Aorta (tissue), 5 donors: Measurements from ENCODE around the gene ACP3. TPM values are rescaled to one million over a fixed set of nuclear protein-coding genes. Genes with fewer than 3 reads are reported as not detected.

Experiments
- ATAC-seq: fragments of 200-7000 bp; cut with Tn5 transposase; one replicate; pipeline ENCODE4 v1.9.1; 2022; ENCODE audit warnings: moderate library complexity; ENCODE audit not compliant: low FRiP score
- DNase-seq, 2 donors: peaks; one replicate each; pipeline ENCODE4 v3.0.0-alpha.2; 2020
- H3K27ac ChIP-seq, 2 donors: one replicate each; pipeline ENCODE4 v1.5.1; 2013; ENCODE audit warnings: low read length in 2 of 2, mild to moderate bottlenecking in 2 of 2, moderate library complexity in 2 of 2, control low read depth in 1 of 2, inconsistent platforms in 1 of 2, low read depth in 1 of 2
- H3K27me3 ChIP-seq, 2 donors: one replicate each; pipeline ENCODE4 v1.6.1; 2013; ENCODE audit warnings: control low read depth in 1 of 2, low read length in 1 of 2, mild to moderate bottlenecking in 1 of 2, moderate library complexity in 1 of 2; ENCODE audit not compliant: insufficient read depth in 2 of 2, control insufficient read depth in 1 of 2
- H3K36me3 ChIP-seq, 2 donors: one replicate each; pipeline ENCODE4 v1.6.1; 2013; ENCODE audit warnings: control low read depth in 1 of 2, low read length in 1 of 2, mild to moderate bottlenecking in 1 of 2; ENCODE audit not compliant: insufficient read depth in 2 of 2, control insufficient read depth in 1 of 2
- H3K4me1 ChIP-seq, 2 donors: one replicate each; pipeline ENCODE4 v1.6.1; 2013; ENCODE audit warnings: low read length in 2 of 2, control low read depth in 1 of 2, mild to moderate bottlenecking in 1 of 2, moderate library complexity in 1 of 2; ENCODE audit not compliant: insufficient read depth in 2 of 2, control insufficient read depth in 1 of 2
- H3K4me3 ChIP-seq, 2 donors: one replicate each; pipeline ENCODE4 v1.5.1; 2013; ENCODE audit warnings: low read length in 2 of 2, control low read depth in 1 of 2, mild to moderate bottlenecking in 1 of 2
- H3K9me3 ChIP-seq: one replicate; pipeline ENCODE4 v1.6.1; 2013; ENCODE audit warnings: mild to moderate bottlenecking, low read length; ENCODE audit not compliant: control insufficient read depth
- WGBS, 2 donors: extraction: QIAGEN DNeasy Blood & Tissue Kit; methylation state at CpG; one replicate each; pipeline ENCODE4 v1.1.7; 2013; 5-methylcytosine and 5-hydroxymethylcytosine counted together
- intact Hi-C, 2 donors: fragments of 100-400 bp; cut with DNase I; formaldehyde crosslinking; loops; one replicate each; pipeline versions ENCODE4 v1.14.2 to v1.15.0; 2022
- polyA plus RNA-seq, 2 donors: library from polyadenylated mRNA; stranded (reverse); fragments of 200-250 nt; gene quantifications; one replicate each; pipeline ENCODE4 v1.2.3, GENCODE V29; 2013
- total RNA-seq, 2 donors: library from RNA; stranded (reverse); fragmentation: NEBNext Ultra II Directional; extraction: Animal tissue kit (Norgen Biotek cat#: 25700); gene quantifications; one replicate each; pipeline ENCODE4 v1.2.1, GENCODE V29; 2021
- donor health status: healthy with polysubstance abuse.
- donor health status: Bipolar disorder and iron deficiency.
- donor health status: DM: no; HTN: no; CAD: no.
- donor health status: DM: no; HTN: no; CAD: no.
- donor health status: DM: yes; HTN: yes; CAD: no.

ACP3 gene
- total and polyA plus RNA-seq, 4 donors, result 0.63 to 4.2 (median 1.2) TPM; not detected in 1

DNA sequence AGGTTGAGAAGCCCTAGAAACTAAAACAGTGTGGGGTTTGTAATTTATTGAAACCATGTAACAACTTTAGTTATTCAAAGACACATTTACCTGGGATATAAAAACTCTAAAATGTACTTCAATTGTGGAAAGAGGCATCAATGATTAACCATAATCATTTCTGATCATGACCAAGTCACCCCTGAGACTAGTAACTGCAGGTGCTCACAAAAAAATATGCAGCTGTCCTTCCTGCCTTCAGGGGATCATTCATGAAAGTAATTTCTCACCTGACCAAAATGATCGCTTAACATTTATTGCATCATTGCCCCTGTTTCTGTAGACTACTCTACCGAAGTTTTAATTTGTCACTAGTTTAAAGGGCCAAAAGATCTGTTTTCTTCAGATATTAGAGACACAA, 9.0 kb downstream of the ACP3 start:
- H3K27me3 ChIP-seq, result no peaks in the 10 kb centered on the region
- H3K4me1 ChIP-seq, result no peaks in the 10 kb centered on the region
- no peak for ATAC-seq
- H3K27ac ChIP-seq, result no peak overlapping the region
- no peaks in the 10 kb centered on the region for H3K9me3 ChIP-seq
- H3K36me3 ChIP-seq, result no peaks in the 10 kb centered on the region
- intact Hi-C loops, result no loop called here
- no peak overlapping the region for H3K4me3 ChIP-seq
- no peak for DNase-seq
- 88 to 90% methylated on average over 2 of the region's 2 CpGs for WGBS, 2 donors

DNA sequence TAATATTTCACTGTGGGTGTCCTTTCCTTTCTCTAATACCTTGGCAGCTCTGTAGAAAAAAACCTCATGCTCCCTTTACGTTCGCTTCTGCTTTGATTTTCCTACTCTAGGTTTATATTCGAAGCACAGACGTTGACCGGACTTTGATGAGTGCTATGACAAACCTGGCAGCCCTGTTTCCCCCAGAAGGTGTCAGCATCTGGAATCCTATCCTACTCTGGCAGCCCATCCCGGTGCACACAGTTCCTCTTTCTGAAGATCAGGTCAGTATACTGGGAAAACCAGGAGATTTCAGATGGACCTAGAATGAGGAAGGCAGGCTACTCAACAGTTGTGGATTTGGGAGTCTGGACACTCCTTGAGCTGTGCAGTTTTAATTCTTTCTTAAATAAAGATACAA, 14.9 kb downstream of the ACP3 start:
- intact Hi-C loops, result no loop called here
- H3K36me3 ChIP-seq, result no peaks in the 10 kb centered on the region

DNA sequence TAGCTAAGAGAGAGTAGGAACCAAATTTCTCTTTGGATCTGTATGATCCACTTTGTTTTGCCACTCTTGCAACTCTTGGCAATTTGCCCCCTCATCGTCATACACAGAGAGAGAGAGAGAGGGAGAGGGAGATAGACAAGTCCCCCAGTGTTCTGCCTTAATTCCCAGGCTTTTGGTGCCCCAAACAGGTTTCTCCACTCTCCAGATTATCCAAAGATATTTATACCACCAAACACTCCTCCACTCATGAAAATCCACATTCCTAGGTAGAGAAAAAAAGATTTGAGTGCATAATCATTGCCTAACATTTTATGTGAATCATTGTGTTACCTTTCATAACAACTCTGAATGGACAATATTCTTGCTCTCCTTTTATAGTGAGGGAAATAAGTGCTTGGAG, 15.3 kb downstream of the ACP3 start:
- H3K27me3 ChIP-seq, result no peaks in the 10 kb centered on the region
- no peak overlapping the region for H3K4me3 ChIP-seq
- H3K27ac ChIP-seq, result no peak overlapping the region
- WGBS, 2 donors, result 13 to 15% methylated on average over 1 of the region's 1 CpG
- intact Hi-C loops, result no loop called here
- no peak for ATAC-seq
- peaks cover 3% of the 10 kb centered on the region for H3K9me3 ChIP-seq
- DNase-seq, result no peak
- H3K36me3 ChIP-seq, result no peaks in the 10 kb centered on the region
- no peaks in the 10 kb centered on the region for H3K4me1 ChIP-seq

More for the DNA sequence above, 14.9 kb downstream of the ACP3 start:
- Histone ChIP-seq H3K27me3 (no peaks in the 10 kb centered on the region), H3K27ac (no peak overlapping the region), H3K4me1 (no peaks in the 10 kb centered on the region), H3K4me3 (no peak overlapping the region), H3K9me3 (peaks cover 3% of the 10 kb centered on the region)
- WGBS, 2 donors, result 85 to 86% methylated on average over 6 of the region's 6 CpGs
- no peak for ATAC-seq
- DNase-seq, result no peak

DNA sequence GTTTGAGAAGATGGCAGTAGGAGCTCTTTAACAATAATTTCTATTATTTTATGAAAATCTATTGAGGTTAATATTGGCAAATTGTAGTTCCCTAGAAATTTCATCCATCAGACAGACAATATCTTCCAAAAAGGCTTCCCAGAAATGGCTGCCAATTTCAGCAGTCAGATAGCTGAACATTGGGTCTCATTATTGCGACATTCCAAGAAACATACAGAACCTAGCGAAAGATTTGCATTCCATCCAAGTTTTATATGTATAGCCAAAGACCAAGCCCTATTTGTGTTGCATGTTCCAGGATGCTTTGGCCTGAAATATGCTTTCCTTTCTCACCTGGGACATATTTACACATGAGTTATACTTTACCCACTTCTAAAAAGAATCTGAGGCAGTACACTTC, 24.5 kb downstream of the ACP3 start:
- WGBS, 2 donors, result 80 to 85% methylated on average over 2 of the region's 2 CpGs
- no peak for ATAC-seq

GRCh38 chr3:132342183-132342582, 25.0 kb downstream of the ACP3 start:
- H3K9me3 ChIP-seq, result no peaks in the 10 kb centered on the region
- H3K4me3 ChIP-seq, result no peak overlapping the region
- peak; percentile 41 for ATAC-seq
- no peak overlapping the region for H3K27ac ChIP-seq
- intact Hi-C loops, result loop anchor here (2.0 kb wide), 2 partner anchors 87 to 89 kb away; no protein-coding TSS in a partner anchor
- H3K27me3 ChIP-seq, result no peaks in the 10 kb centered on the region
- 58 to 64% methylated on average over 5 of the region's 5 CpGs for WGBS, 2 donors
- DNase-seq, result no peak
- H3K4me1 ChIP-seq, result no peaks in the 10 kb centered on the region
- no peaks in the 10 kb centered on the region for H3K36me3 ChIP-seq

More for the DNA sequence above, 24.5 kb downstream of the ACP3 start:
- Histone ChIP-seq H3K4me1 (no peaks in the 10 kb centered on the region), H3K9me3 (no peaks in the 10 kb centered on the region), H3K4me3 (no peak overlapping the region), H3K27me3 (no peaks in the 10 kb centered on the region), H3K36me3 (no peaks in the 10 kb centered on the region), H3K27ac (no peak overlapping the region)
- intact Hi-C loops, result loop anchor here (2.0 kb wide), 2 partner anchors 87 to 89 kb away; no protein-coding TSS in a partner anchor
- DNase-seq, result no peak

- Histone ChIP-seq H3K4me3 (no peak overlapping the region), H3K36me3 (no peaks in the 10 kb centered on the region), H3K27me3 (no peaks in the 10 kb centered on the region), H3K9me3 (no peaks in the 10 kb centered on the region), H3K27ac (no peak overlapping the region), H3K4me1 (no peaks in the 10 kb centered on the region)
- no peak for DNase-seq
- ATAC-seq, result no peak
- intact Hi-C loops, result loop anchor here (2.0 kb wide), 2 partner anchors 88 to 90 kb away; no protein-coding TSS in a partner anchor
- WGBS, 2 donors, result 60 to 68% methylated on average over 2 of the region's 2 CpGs
Measured at GRCh38 chr3:132342610-132343009, 25.4 kb downstream of the ACP3 start.

GRCh38 chr3:132343018-132343612, 25.9 kb downstream of the ACP3 start:
- Histone ChIP-seq H3K36me3 (no peaks in the 10 kb centered on the region), H3K27me3 (no peaks in the 10 kb centered on the region), H3K27ac (no peak overlapping the region), H3K4me3 (no peak overlapping the region), H3K4me1 (no peaks in the 10 kb centered on the region), H3K9me3 (no peaks in the 10 kb centered on the region)
- ATAC-seq (peak; percentile 81), DNase-seq (no peak)
- WGBS, 2 donors, result 1% methylated on average over 6 of the region's 6 CpGs
- intact Hi-C loops, result loop anchor here (2.0 kb wide), 2 partner anchors 88 to 90 kb away; no protein-coding TSS in a partner anchor

DNA sequence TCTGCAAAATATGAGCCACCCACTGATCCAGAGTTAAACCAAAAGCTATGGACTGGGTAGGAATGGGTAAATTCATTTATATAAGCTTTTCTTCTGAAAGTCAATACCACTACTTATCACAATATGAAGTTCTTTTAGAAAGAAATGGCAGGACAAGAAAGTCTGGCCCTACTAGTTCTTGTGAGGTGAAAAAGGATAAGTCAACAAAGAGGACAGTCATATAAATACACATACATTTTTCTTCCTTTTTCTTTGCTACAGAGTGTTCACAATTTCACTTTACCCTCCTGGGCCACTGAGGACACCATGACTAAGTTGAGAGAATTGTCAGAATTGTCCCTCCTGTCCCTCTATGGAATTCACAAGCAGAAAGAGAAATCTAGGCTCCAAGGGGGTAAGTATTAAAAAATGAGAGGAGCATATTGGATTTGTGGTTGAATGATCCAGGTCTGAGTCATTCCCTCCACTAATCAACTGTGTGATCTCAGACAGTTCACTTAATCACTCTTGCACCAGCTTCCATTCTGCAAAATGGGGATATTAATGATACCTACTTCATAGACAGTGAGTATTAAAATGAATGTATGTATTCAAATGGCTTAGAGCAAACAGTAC, 27.6 kb downstream of the ACP3 start:
- DNase-seq (no peak), ATAC-seq (no peak)
- Histone ChIP-seq H3K27ac (no peak overlapping the region), H3K4me3 (no peak overlapping the region), H3K36me3 (no peaks in the 10 kb centered on the region), H3K27me3 (no peaks in the 10 kb centered on the region), H3K9me3 (no peaks in the 10 kb centered on the region), H3K4me1 (no peaks in the 10 kb centered on the region)
- intact Hi-C loops, result no loop called here
